ENCODE measurements around the gene HOGA1. TPM values are rescaled to one million over a fixed set of nuclear protein-coding genes. Genes with fewer than 3 reads are reported as not detected.

The HOGA1 gene
- total and polyA plus RNA-seq, 2 of the 13 experiments (the other 11 are each of a cell fraction or from before 2014, with no cell fraction given), result 7.6 to 19.5 TPM

DNA sequence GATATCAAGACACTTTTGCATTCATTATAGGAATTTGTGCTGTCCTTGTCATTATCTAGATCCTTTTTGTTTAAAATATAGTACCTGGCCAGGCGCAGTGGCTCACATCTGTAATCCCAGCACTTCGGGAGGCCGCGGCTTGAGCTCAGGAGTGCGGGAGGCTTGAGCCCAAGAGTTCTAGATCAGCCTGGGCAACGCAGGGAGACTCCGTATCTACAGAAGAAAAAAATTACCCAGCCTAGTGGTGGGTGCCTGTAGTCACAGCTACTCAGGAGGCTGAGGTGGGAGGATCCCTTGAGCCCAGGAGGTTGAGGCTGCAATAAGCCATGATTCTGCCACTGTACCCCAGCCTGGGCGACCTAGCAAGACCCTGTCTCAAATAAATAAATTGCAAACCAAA lies 49.7 kb downstream of the HOGA1 start (continued):
- TF ChIP-seq ZNF569 (CRISPR knock-in tag; IDR thresholded peaks at IDR 0.05; ENCODE audit: borderline replicate concordance), result no peak
- no peak for TF ChIP-seq PHF20 (CRISPR knock-in tag; IDR thresholded peaks at IDR 0.05)
- no peak for TF ChIP-seq ATF7 (IDR thresholded peaks at IDR 0.05)
- TF ChIP-seq ATF7 (CRISPR knock-in tag; IDR thresholded peaks at IDR 0.05), result no peak
- TF ChIP-seq ZNF263 (CRISPR knock-in tag; IDR thresholded peaks at IDR 0.05), result no peak
- TF ChIP-seq PBX2 (CRISPR knock-in tag; IDR thresholded peaks at IDR 0.05), result no peak
- no peak for TF ChIP-seq ZFY (CRISPR knock-in tag; IDR thresholded peaks at IDR 0.05)
- TF ChIP-seq ZNF547 (CRISPR knock-in tag; IDR thresholded peaks at IDR 0.05), result 0 out of 2 replicates have a peak, but pooled peaks have one; percentile 3
- TF ChIP-seq DRAP1 (CRISPR knock-in tag; IDR thresholded peaks at IDR 0.05), result no peak
- TF ChIP-seq TAF1 (CRISPR knock-in tag; IDR thresholded peaks at IDR 0.05), result no peak
- no peak for TF ChIP-seq PPARG (CRISPR knock-in tag; conservative IDR thresholded peaks at IDR 0.05)
- TF ChIP-seq THAP8 (CRISPR knock-in tag; IDR thresholded peaks at IDR 0.05; ENCODE audit: borderline replicate concordance), result no peak
- TF ChIP-seq TCF12 (IDR thresholded peaks at IDR 0.05), result no peak
- no peak for TF ChIP-seq TCF12 (CRISPR knock-in tag; IDR thresholded peaks at IDR 0.05)
- TF ChIP-seq ZNF367 (CRISPR knock-in tag; IDR thresholded peaks at IDR 0.05; ENCODE audit: borderline replicate concordance), result no peak
- no peak for TF ChIP-seq MEIS2 (CRISPR knock-in tag; IDR thresholded peaks at IDR 0.05)
- no peak for TF ChIP-seq REXO4 (CRISPR knock-in tag; IDR thresholded peaks at IDR 0.05; ENCODE audit: borderline replicate concordance)
- no peak for TF ChIP-seq ZNF530 (CRISPR knock-in tag; IDR thresholded peaks at IDR 0.05; ENCODE audit: low read depth)
- TF ChIP-seq IRX3 (CRISPR knock-in tag; IDR thresholded peaks at IDR 0.05; ENCODE audit: borderline replicate concordance, low read depth), result no peak
- TF ChIP-seq, protein P1, sequence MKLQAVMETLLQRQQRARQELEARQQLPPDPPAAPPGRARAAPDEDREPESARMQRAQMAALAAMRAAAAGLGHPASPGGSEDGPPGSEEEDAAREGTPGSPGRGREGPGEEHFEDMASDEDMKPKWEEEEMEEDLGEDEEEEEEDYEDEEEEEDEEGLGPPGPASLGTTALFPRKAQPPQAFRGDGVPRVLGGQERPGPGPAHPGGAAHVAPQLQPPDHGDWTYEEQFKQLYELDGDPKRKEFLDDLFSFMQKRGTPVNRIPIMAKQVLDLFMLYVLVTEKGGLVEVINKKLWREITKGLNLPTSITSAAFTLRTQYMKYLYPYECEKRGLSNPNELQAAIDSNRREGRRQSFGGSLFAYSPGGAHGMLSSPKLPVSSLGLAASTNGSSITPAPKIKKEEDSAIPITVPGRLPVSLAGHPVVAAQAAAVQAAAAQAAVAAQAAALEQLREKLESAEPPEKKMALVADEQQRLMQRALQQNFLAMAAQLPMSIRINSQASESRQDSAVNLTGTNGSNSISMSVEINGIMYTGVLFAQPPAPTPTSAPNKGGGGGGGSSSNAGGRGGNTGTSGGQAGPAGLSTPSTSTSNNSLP (IDR thresholded peaks at IDR 0.05; ENCODE audit: low read depth, low read length), result no peak
- TF ChIP-seq THYN1 (CRISPR knock-in tag; IDR thresholded peaks at IDR 0.05; ENCODE audit: borderline replicate concordance, low read depth), result no peak
- TF ChIP-seq ISL2 (CRISPR knock-in tag; IDR thresholded peaks at IDR 0.05), result 0 out of 2 replicates have a peak, but pooled peaks have one; percentile 3
- TF ChIP-seq HDAC1 (CRISPR knock-in tag; IDR thresholded peaks at IDR 0.05), result 0 out of 2 replicates have a peak, but pooled peaks have one; percentile 8
- TF ChIP-seq KDM3A (CRISPR knock-in tag; IDR thresholded peaks at IDR 0.05; ENCODE audit: low read depth), result no peak
- TF ChIP-seq ZZZ3 (CRISPR knock-in tag; IDR thresholded peaks at IDR 0.05; ENCODE audit: borderline replicate concordance), result no peak
- no peak for TF ChIP-seq ZNF704 (CRISPR knock-in tag; IDR thresholded peaks at IDR 0.05; ENCODE audit: borderline replicate concordance)

All from HepG2 (cell line).